CD14-positive monocyte (primary cell): Measurements from ENCODE around the gene CARM1. TPM values are rescaled to one million over a fixed set of nuclear protein-coding genes. Genes with fewer than 3 reads are reported as not detected.
"Not testable (repeated sequence)": the region's sequence is repeated elsewhere in the genome, so short reads cannot be mapped to it uniquely, and the experiment has no call there.

ENCODE experiments used
- DNase-seq, 3 donors: peaks; one replicate each; pipeline ENCODE4 v3.0.0-alpha.2; 2011 to 2022
- H2AFZ ChIP-seq: 2 replicates; pipeline ENCODE4 v1.6.0; 2012; ENCODE audit warnings: mild to moderate bottlenecking, low read depth, low read length, inconsistent platforms; ENCODE audit not compliant: insufficient read depth, poor library complexity, severe bottlenecking
- H3K27ac ChIP-seq, 2 donors: 1 replicate in 1 of 2; 2 replicates in 1 of 2; pipeline ENCODE4 v1.5.1; 2012 to 2013; ENCODE audit warnings: low read length in 2 of 2, control low read depth in 1 of 2, inconsistent platforms in 1 of 2, low read depth in 1 of 2, mild to moderate bottlenecking in 1 of 2
- H3K27me3 ChIP-seq, 2 donors: one replicate each; pipeline versions ENCODE4 v1.6.0 to v1.6.1; 2011 to 2013; ENCODE audit warnings: low read length in 2 of 2; ENCODE audit not compliant: control insufficient read depth in 2 of 2, insufficient read depth in 2 of 2
- H3K36me3 ChIP-seq, 2 donors: replicated peaks in 1 of 2; 1 replicate in 1 of 2; 2 replicates in 1 of 2; pipeline versions ENCODE4 v1.5.1 to v1.6.1; 2012 to 2013; ENCODE audit warnings: low read length in 2 of 2, control low read depth in 1 of 2, inconsistent platforms in 1 of 2, mild to moderate bottlenecking in 1 of 2; ENCODE audit not compliant: insufficient read depth in 2 of 2, control insufficient read depth in 1 of 2
- H3K4me1 ChIP-seq, 2 donors: 1 replicate in 1 of 2; 2 replicates in 1 of 2; pipeline versions ENCODE4 v1.5.1 to v1.6.1; 2012 to 2013; ENCODE audit warnings: low read length in 2 of 2, control low read depth in 1 of 2, inconsistent platforms in 1 of 2, mild to moderate bottlenecking in 1 of 2, moderate library complexity in 1 of 2; ENCODE audit not compliant: insufficient read depth in 2 of 2, control insufficient read depth in 1 of 2
- H3K4me2 ChIP-seq: replicated peaks from 2 replicates; pipeline ENCODE3; 2012; ENCODE audit warnings: low read length, moderate library complexity, mild to moderate bottlenecking; ENCODE audit not compliant: poor library complexity, severe bottlenecking; ENCODE audit errors: extremely low read depth
- H3K4me3 ChIP-seq, 3 experiments: fragments of 200-600 bp in 1 of 3; sonication (generic) in 1 of 3; replicated peaks in 1 of 3; 1 replicate in 2 of 3; 2 replicates in 1 of 3; pipeline ENCODE4 v1.5.1; 2011 to 2013; ENCODE audit warnings: low read length in 3 of 3, mild to moderate bottlenecking in 3 of 3, control low read depth in 2 of 3, low read depth in 2 of 3, inconsistent platforms in 1 of 3, moderate library complexity in 1 of 3
- H3K79me2 ChIP-seq: 2 replicates; pipeline ENCODE4 v1.6.0; 2012; ENCODE audit warnings: mild to moderate bottlenecking, control low read depth, inconsistent platforms, low read length, moderate library complexity; ENCODE audit not compliant: insufficient read depth
- H3K9ac ChIP-seq: 2 replicates; pipeline ENCODE4 v1.6.0; 2017; ENCODE audit warnings: low read length, mild to moderate bottlenecking; ENCODE audit not compliant: insufficient read depth, poor library complexity, severe bottlenecking
- H3K9me3 ChIP-seq, 2 donors: replicated peaks in 1 of 2; 1 replicate in 1 of 2; 2 replicates in 1 of 2; pipeline versions ENCODE4 v1.5.1 to v1.6.1; 2012 to 2013; ENCODE audit warnings: low read length in 2 of 2, control low read depth in 1 of 2; ENCODE audit not compliant: control insufficient read depth in 1 of 2, insufficient read depth in 1 of 2
- H4K20me1 ChIP-seq: 2 replicates; pipeline ENCODE4 v1.6.0; 2012; ENCODE audit warnings: mild to moderate bottlenecking, low read length, control low read depth, moderate library complexity; ENCODE audit not compliant: insufficient read depth
- H3K27ac Mint-ChIP-seq, 7 donors: one replicate each; pipeline ENCODE4 v1.8.0; 2020; ENCODE audit warnings: mild to moderate bottlenecking in 7 of 7, mixed read lengths in 7 of 7, moderate library complexity in 6 of 7, inconsistent platforms in 2 of 7
- H3K27me3 Mint-ChIP-seq, 3 donors: one replicate each; pipeline ENCODE4 v1.8.0; 2021 to 2022; ENCODE audit warnings: low read depth in 3 of 3, mild to moderate bottlenecking in 3 of 3, mixed read lengths in 3 of 3, moderate library complexity in 3 of 3, inconsistent platforms in 1 of 3
- H3K36me3 Mint-ChIP-seq, 2 donors: one replicate each; pipeline ENCODE4 v1.8.0; 2020; ENCODE audit warnings: mixed read lengths in 2 of 2, inconsistent platforms in 1 of 2, mild to moderate bottlenecking in 1 of 2
- H3K4me1 Mint-ChIP-seq: one replicate; pipeline ENCODE4 v1.8.0; 2020; ENCODE audit warnings: mild to moderate bottlenecking, mixed read lengths
- H3K4me3 Mint-ChIP-seq, 2 donors: one replicate each; pipeline ENCODE4 v1.8.0; 2020; ENCODE audit warnings: mild to moderate bottlenecking in 2 of 2, mixed read lengths in 2 of 2, moderate library complexity in 1 of 2
- H3K9me3 Mint-ChIP-seq, 7 donors: one replicate each; pipeline ENCODE4 v1.8.0; 2020 to 2022; ENCODE audit warnings: mixed read lengths in 7 of 7, mild to moderate bottlenecking in 6 of 7, moderate library complexity in 6 of 7, inconsistent platforms in 2 of 7
- CTCF ChIP-seq: fragments of 200-600 bp; IDR thresholded peaks from one replicate; pipeline ENCODE4 v1.8.0; 2022; ENCODE audit warnings: antibody characterized with exemption, mild to moderate bottlenecking
- WGBS: methylation state at CpG from one replicate; pipeline ENCODE4 v1.1.5; 2013; ENCODE audit warnings: missing lambda C conversion rate; ENCODE audit not compliant: insufficient coverage; 5-methylcytosine and 5-hydroxymethylcytosine counted together
- intact Hi-C, 2 donors: fragments of 100-400 bp; cut with micrococcal nuclease; formaldehyde crosslinking; loops; one replicate each; pipeline versions ENCODE4 v1.15.0 to v1.15.1; 2023
- polyA plus RNA-seq, 3 donors: library from polyadenylated mRNA; depleted of rRNA in 1 of 3; unstranded in 2 of 3; stranded (reverse) in 1 of 3; fragments of 300-500 nt in 2 of 3; fragments of >200 nt in 1 of 3; fragmentation: Illumina TruSeq in 2 of 3; gene quantifications; 1 replicate in 2 of 3; 2 replicates in 1 of 3; pipeline ENCODE4 v1.2.3, GENCODE V29; 2012 to 2021

CARM1 gene
- polyA plus RNA-seq, 3 donors, result 0.17 to 26.3 (median 0.29) TPM

GRCh38 chr19:10952809-10953208 lies 81.5 kb downstream of the CARM1 start:
- Mint-ChIP-seq H3K4me3 (no peak overlapping the region), H3K9me3 (peaks cover 0 to 4% (median 0%) of the 10 kb centered on the region in 7 donors), H3K36me3 (no peaks in the 10 kb centered on the region), H3K27ac (no peak overlapping the region), H3K4me1 (peaks cover 2% of the 10 kb centered on the region), H3K27me3 (no peaks in the 10 kb centered on the region)
- intact Hi-C loops, result no loop called here
- H3K4me1 ChIP-seq, result no peaks in the 10 kb centered on the region
- DNase-seq, result no peak
- H3K9ac ChIP-seq, result no peak overlapping the region
- no peaks in the 10 kb centered on the region for H3K36me3 ChIP-seq
- TF ChIP-seq CTCF, result no peak
- H3K9me3 ChIP-seq, result no peaks in the 10 kb centered on the region
- H3K4me2 ChIP-seq, result no peak overlapping the region
- H3K27me3 ChIP-seq, result no peaks in the 10 kb centered on the region
- no peak overlapping the region for H2AFZ ChIP-seq
- WGBS, result 100% methylated on average over 2 of the region's 6 CpGs
- no peak overlapping the region for H3K27ac ChIP-seq
- H3K79me2 ChIP-seq, result no peaks in the 10 kb centered on the region
- H3K4me3 ChIP-seq, result no peak overlapping the region
- no peaks in the 10 kb centered on the region for H4K20me1 ChIP-seq

- Mint-ChIP-seq H3K4me3 (peak overlapping the region in 1 of 2 donors; percentile 82), H3K4me1 (peaks cover 27% of the 10 kb centered on the region), H3K27ac (peak overlapping the region in 6 of 7 donors; percentile 85 to 94 (median 90))
- intact Hi-C loops, H3K4me2 ChIP-seq, H3K27me3 Mint-ChIP-seq, DNase-seq, H3K9me3 Mint-ChIP-seq, H2AFZ ChIP-seq, H3K36me3 ChIP-seq, H3K27me3 ChIP-seq, H3K9me3 ChIP-seq, H3K36me3 Mint-ChIP-seq: not testable (repeated sequence)
- Histone ChIP-seq H3K4me1 (peaks cover 16 to 31% of the 10 kb centered on the region in 2 donors), H3K9ac (peak overlapping the region; percentile 90), H3K4me3 (peak overlapping the region in 1 of 3 experiments; percentile 81), H3K27ac (peak overlapping the region in 1 of 2 donors; percentile 92), H4K20me1 (peaks cover 26% of the 10 kb centered on the region), H3K79me2 (peaks cover 33% of the 10 kb centered on the region)
- WGBS, result 96% methylated on average over 17 of the region's 19 CpGs
These were observed 88.1 kb downstream of the CARM1 start for GRCh38 chr19:10959277-10959968.
